ENCODE results near the gene SPATA1.

The SPATA1 gene

DNA sequence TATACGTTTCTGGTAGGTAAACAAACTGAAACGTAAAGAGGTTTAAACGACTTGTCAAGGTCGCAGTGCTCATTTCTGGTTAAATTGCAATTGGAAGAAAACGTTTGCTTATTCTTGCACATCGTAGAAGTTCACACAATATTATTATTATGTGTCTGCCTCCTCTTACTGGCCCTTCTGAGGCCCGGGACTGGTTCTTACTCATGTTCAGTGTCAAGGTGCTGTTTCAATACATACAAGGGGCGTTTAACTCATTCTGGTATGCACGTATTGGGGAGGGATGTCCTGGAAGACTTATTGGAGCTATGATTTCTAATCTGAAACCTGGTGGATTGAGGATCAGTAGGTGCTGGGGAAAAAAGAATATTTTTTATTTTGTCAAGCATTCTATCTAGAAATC lies 26.2 kb upstream of the SPATA1 start:
- peaks cover 0 to 6% of the 10 kb centered on the region in 2 donors for H3K27me3 ChIP-seq
- peak overlapping the region; percentile 63 to 70 for H3K4me3 ChIP-seq
- H3K27ac ChIP-seq = peak overlapping the region; percentile 73 to 79
- no peaks in the 10 kb centered on the region for H3K9me3 ChIP-seq
- TF ChIP-seq, protein P1, sequence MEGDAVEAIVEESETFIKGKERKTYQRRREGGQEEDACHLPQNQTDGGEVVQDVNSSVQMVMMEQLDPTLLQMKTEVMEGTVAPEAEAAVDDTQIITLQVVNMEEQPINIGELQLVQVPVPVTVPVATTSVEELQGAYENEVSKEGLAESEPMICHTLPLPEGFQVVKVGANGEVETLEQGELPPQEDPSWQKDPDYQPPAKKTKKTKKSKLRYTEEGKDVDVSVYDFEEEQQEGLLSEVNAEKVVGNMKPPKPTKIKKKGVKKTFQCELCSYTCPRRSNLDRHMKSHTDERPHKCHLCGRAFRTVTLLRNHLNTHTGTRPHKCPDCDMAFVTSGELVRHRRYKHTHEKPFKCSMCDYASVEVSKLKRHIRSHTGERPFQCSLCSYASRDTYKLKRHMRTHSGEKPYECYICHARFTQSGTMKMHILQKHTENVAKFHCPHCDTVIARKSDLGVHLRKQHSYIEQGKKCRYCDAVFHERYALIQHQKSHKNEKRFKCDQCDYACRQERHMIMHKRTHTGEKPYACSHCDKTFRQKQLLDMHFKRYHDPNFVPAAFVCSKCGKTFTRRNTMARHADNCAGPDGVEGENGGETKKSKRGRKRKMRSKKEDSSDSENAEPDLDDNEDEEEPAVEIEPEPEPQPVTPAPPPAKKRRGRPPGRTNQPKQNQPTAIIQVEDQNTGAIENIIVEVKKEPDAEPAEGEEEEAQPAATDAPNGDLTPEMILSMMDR (IDR thresholded peaks at IDR 0.05) = no peak
- H3K36me3 ChIP-seq = peaks cover 10 to 25% (median 15%) of the 10 kb centered on the region in 3 donors
- H3K4me1 ChIP-seq = peaks cover 0 to 28% (median 15%) of the 10 kb centered on the region in 4 donors
- intact Hi-C loops (cut with DNase I; ENCODE audit: low total_unique reads) = no loop called here
- DNase-seq = no peak

DNA sequence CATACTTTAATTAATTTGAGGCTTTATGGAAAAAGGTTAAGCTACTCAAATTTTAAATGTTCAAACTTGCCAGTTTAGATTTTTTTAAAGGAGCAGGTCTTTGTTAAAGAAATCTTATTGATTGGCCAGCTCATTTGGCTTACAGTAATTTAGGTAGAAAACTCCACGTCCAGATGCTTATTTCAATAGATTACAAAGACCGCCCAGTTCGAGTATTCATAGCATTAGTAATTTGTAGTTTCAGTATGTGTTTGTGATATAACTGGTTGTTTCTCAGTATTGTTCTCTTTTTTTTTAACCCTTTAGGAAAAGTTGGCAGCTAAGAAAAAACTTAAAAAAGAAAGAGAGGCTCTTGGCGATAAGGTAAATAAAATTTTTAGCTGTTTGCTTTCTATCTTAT lies 25.5 kb upstream of the SPATA1 start:
- Histone ChIP-seq H3K27ac (no peak overlapping the region), H3K4me3 (peak overlapping the region; percentile 63 to 70), H3K27me3 (peaks cover 0 to 6% of the 10 kb centered on the region in 2 donors), H3K36me3 (peaks cover 10 to 32% (median 20%) of the 10 kb centered on the region in 3 donors), H3K9me3 (no peaks in the 10 kb centered on the region), H3K4me1 (peaks cover 0 to 28% (median 15%) of the 10 kb centered on the region in 4 donors)
- DNase-seq = no peak
- TF ChIP-seq, protein P1 (IDR thresholded peaks at IDR 0.05) = no peak
- intact Hi-C loops (cut with DNase I; ENCODE audit: low total_unique reads) = no loop called here

DNA sequence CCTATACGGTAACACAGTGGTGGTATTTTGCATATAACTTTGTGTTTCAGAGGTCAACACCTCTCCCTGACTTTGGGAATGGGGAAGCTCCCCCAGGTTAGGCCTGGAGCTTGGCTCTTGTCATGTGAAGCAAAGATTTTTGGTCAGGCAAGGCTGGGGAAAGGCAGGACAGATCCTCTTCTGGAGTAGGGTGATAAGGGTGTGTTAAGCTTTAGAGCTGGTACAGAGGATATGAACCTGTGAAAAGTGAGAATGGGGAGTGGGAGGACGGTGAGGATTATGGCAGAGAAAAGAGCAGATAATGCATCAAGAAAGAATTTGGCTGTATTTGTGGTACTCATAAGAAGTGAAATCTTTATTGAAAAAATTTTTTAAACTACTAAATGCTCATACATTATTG lies 24.9 kb upstream of the SPATA1 start:
- TF ChIP-seq, protein P1 (IDR thresholded peaks at IDR 0.05) = no peak
- Histone ChIP-seq H3K4me3 (no peak overlapping the region), H3K27ac (no peak overlapping the region), H3K27me3 (peaks cover 0 to 6% of the 10 kb centered on the region in 2 donors), H3K36me3 (peaks cover 10 to 34% (median 20%) of the 10 kb centered on the region in 3 donors), H3K9me3 (no peaks in the 10 kb centered on the region), H3K4me1 (peaks cover 0 to 28% (median 15%) of the 10 kb centered on the region in 4 donors)
- no peak for DNase-seq
- intact Hi-C loops (cut with DNase I; ENCODE audit: low total_unique reads) = no loop called here

DNA sequence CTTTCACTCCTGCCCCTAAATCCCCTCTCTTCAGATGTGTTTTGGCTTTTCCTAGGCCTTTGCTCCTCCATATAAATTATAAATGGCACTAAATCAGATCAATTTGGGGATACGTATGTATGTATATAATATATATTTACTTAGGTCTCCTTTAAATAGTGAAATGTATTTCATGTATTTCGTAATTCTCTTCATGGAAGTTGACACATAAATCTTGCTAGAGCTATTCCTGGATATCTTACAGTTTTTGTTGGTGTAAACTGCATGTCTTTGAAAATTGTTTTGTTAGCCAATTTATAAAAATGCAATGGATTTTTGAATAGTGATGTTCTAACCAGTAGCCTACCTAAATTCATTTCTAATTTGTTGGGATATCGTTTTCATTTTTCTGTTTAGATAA lies 18.1 kb upstream of the SPATA1 start:
- Histone ChIP-seq H3K4me1 (no peaks in the 10 kb centered on the region), H3K36me3 (peaks cover 31 to 67% (median 56%) of the 10 kb centered on the region in 3 donors), H3K9me3 (no peaks in the 10 kb centered on the region), H3K4me3 (no peak overlapping the region), H3K27ac (no peak overlapping the region), H3K27me3 (no peaks in the 10 kb centered on the region)
- intact Hi-C loops (cut with DNase I; ENCODE audit: low total_unique reads) = no loop called here
- DNase-seq = no peak
- TF ChIP-seq, protein P1 (IDR thresholded peaks at IDR 0.05) = no peak

DNA sequence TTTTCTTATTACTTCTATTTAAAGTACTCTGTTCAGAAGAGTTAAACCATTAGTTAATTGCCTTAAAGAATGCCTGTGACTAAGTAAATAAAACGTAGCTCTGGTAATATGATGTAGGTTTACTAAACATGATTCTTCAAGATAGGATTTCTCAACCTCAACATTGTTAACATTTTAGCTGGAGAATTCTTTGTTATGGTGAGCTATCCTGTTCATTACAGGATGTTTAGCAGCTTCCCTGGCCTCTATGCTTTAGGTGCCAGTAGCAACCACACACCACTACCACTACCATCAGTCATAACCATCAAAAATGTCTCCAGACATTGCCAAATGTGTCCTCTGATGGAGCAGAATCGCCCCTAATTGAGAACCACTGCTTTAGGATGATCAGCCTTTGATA lies 16.4 kb upstream of the SPATA1 start:
- H3K27ac ChIP-seq = no peak overlapping the region
- no peaks in the 10 kb centered on the region for H3K4me1 ChIP-seq
- TF ChIP-seq, protein P1 (IDR thresholded peaks at IDR 0.05) = no peak
- intact Hi-C loops (cut with DNase I; ENCODE audit: low total_unique reads) = no loop called here
- H3K9me3 ChIP-seq = no peaks in the 10 kb centered on the region
- no peak for DNase-seq
- H3K4me3 ChIP-seq = no peak overlapping the region
- peaks cover 22 to 62% (median 54%) of the 10 kb centered on the region in 3 donors for H3K36me3 ChIP-seq
- H3K27me3 ChIP-seq = no peaks in the 10 kb centered on the region

DNA sequence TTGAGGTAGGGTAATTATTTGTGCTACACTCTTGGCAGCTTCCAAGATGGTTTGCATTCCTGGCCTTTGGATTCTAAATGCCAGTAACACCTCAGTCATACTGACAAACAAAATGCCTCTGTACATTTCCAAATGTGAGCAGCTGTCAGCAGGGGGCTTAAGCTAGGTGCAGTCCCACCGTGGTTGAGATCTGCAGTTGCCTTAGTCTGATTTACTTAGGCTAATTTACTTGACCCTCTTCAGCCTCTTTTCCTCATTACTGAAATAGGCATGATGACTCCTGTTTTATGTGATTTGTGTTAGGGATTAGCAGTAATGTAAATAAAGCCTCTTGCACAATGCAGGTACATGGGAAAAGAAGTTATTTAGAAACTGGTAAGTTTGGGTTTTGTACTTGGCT lies 13.5 kb upstream of the SPATA1 start:
- Histone ChIP-seq H3K36me3 (peaks cover 35 to 78% (median 75%) of the 10 kb centered on the region in 3 donors), H3K4me1 (no peaks in the 10 kb centered on the region), H3K9me3 (no peaks in the 10 kb centered on the region), H3K27me3 (no peaks in the 10 kb centered on the region), H3K4me3 (no peak overlapping the region), H3K27ac (no peak overlapping the region)
- no peak for DNase-seq
- TF ChIP-seq, protein P1 (IDR thresholded peaks at IDR 0.05) = no peak
- intact Hi-C loops (cut with DNase I; ENCODE audit: low total_unique reads) = no loop called here
